Parathyroid adenoma (tissue), 2 donors: Measurements from ENCODE around the gene RPP30.
A peak's percentile ranks its signal among the peaks of the same experiment; 100 is the strongest.

ENCODE experiments used
- H2AFZ ChIP-seq: fragments of 300-600 bp; sonication (generic); one replicate; pipeline ENCODE4 v1.7.0; 2017; ENCODE audit warnings: antibody characterized with exemption, mild to moderate bottlenecking
- H3K27ac ChIP-seq: fragments of 300-600 bp; sonication (generic); one replicate; pipeline ENCODE4 v1.7.0; 2017
- H3K27me3 ChIP-seq: fragments of 300-600 bp; sonication (generic); one replicate; pipeline ENCODE4 v1.7.0; 2017; ENCODE audit warnings: low read length; ENCODE audit not compliant: control insufficient read depth, insufficient read depth
- H3K36me3 ChIP-seq: fragments of 300-600 bp; sonication (generic); one replicate; pipeline ENCODE4 v1.7.0; 2017; ENCODE audit warnings: low read length; ENCODE audit not compliant: control insufficient read depth, insufficient read depth
- H3K4me1 ChIP-seq: fragments of 300-600 bp; sonication (generic); one replicate; pipeline ENCODE4 v1.7.0; 2017; ENCODE audit warnings: control low read depth
- H3K4me2 ChIP-seq: fragments of 300-600 bp; sonication (generic); one replicate; pipeline ENCODE4 v1.7.0; 2017; ENCODE audit warnings: low read length
- H3K4me3 ChIP-seq: fragments of 300-600 bp; sonication (generic); one replicate; pipeline ENCODE4 v1.7.0; 2017; ENCODE audit warnings: low read depth, low read length
- H3K79me2 ChIP-seq: fragments of 300-600 bp; sonication (generic); one replicate; pipeline ENCODE4 v1.7.0; 2017; ENCODE audit warnings: control low read depth
- H3K9ac ChIP-seq: fragments of 300-600 bp; sonication (generic); one replicate; pipeline ENCODE4 v1.7.0; 2017; ENCODE audit warnings: mild to moderate bottlenecking
- H3K9me3 ChIP-seq: fragments of 300-600 bp; sonication (generic); one replicate; pipeline ENCODE4 v1.7.0; 2017; ENCODE audit warnings: low read length; ENCODE audit not compliant: control insufficient read depth
- CTCF ChIP-seq: fragments of 300-600 bp; sonication (generic); IDR thresholded peaks from one replicate; pipeline ENCODE4 v1.7.0; 2017; ENCODE audit warnings: antibody characterized with exemption, mild to moderate bottlenecking
- donor health status: primary hyperparathyroidism.

The RPP30 gene

GRCh38 chr10:90911133-90912051 is 39.6 kb downstream of the RPP30 start:
- Histone ChIP-seq H3K27me3 (no peaks in the 10 kb centered on the region), H3K27ac (no peak overlapping the region), H3K36me3 (no peaks in the 10 kb centered on the region), H3K4me1 (no peaks in the 10 kb centered on the region), H3K79me2 (no peaks in the 10 kb centered on the region), H3K9me3 (no peaks in the 10 kb centered on the region), H3K9ac (no peak overlapping the region), H2AFZ (peak overlapping the region; percentile 63), H3K4me2 (no peak overlapping the region), H3K4me3 (no peak overlapping the region)
- TF ChIP-seq CTCF, result peak; percentile 87

DNA sequence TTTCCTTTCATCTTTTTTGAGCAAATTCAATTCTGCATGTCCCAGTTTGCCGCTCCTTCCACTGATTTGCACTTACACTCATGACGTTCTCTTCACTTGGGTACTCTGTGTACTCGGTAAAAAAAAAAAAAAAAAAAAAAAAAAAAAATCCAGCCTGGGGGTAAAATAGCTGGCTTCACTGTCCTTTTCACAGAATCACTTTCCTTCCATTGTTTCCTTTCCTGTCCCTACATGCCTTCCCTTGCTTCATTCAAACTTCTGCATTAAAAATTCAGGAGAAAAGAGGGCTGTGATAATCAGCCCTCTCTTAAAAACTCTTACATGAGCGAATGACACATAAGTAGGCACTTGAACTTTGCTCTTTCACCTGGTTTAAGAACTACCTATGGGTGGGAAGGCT is 40.4 kb downstream of the RPP30 start:
- Histone ChIP-seq H3K4me2 (no peak overlapping the region), H3K4me3 (no peak overlapping the region), H3K9ac (no peak overlapping the region), H3K4me1 (no peaks in the 10 kb centered on the region), H3K36me3 (no peaks in the 10 kb centered on the region), H3K79me2 (no peaks in the 10 kb centered on the region), H2AFZ (no peak overlapping the region), H3K27ac (no peak overlapping the region), H3K9me3 (no peaks in the 10 kb centered on the region), H3K27me3 (no peaks in the 10 kb centered on the region)
- TF ChIP-seq CTCF, result no peak

GRCh38 chr10:90912854-90913479 is 41.2 kb downstream of the RPP30 start:
- H3K27me3 ChIP-seq, result no peaks in the 10 kb centered on the region
- H3K4me2 ChIP-seq, result no peak overlapping the region
- no peak overlapping the region for H3K4me3 ChIP-seq
- H3K9ac ChIP-seq, result no peak overlapping the region
- H3K79me2 ChIP-seq, result no peaks in the 10 kb centered on the region
- H3K36me3 ChIP-seq, result no peaks in the 10 kb centered on the region
- TF ChIP-seq CTCF, result no peak
- no peak overlapping the region for H3K27ac ChIP-seq
- no peaks in the 10 kb centered on the region for H3K9me3 ChIP-seq
- H2AFZ ChIP-seq, result no peak overlapping the region
- H3K4me1 ChIP-seq, result no peaks in the 10 kb centered on the region

DNA sequence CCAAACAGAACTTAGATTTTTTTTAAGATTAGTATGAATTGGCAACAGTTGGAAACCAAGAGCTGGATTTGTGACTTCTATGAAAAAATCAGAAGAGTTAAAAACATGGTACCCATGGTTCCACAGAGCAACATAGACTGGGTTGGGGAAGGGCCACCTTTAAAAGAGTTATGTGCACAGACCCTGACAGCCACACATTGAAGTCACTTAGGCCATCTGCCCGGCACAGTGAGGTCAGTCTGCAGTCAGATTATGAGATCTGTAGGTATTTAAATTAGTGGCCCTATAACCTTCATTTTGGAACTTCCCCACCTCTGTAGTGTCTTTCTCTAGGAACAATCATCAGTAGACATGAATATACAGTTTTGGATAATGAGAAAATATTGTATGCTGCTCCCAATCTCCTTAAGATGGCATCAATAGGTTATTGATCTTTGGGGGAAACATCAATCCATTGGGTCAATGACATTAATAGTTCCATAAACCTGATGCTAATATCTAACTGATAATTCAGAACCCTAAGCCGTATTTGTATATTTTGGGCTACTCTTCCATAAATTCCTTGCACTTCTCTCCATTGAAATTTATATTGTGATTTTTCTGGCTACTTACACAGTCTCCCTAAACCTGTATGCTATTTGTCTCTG is 42.1 kb downstream of the RPP30 start:
- H2AFZ ChIP-seq, result no peak overlapping the region

More for the DNA sequence above, 42.1 kb downstream of the RPP30 start:
- Histone ChIP-seq H3K9me3 (no peaks in the 10 kb centered on the region), H3K4me1 (no peaks in the 10 kb centered on the region), H3K27ac (no peak overlapping the region), H3K27me3 (no peaks in the 10 kb centered on the region), H3K4me2 (no peak overlapping the region), H3K9ac (no peak overlapping the region), H3K4me3 (no peak overlapping the region), H3K36me3 (no peaks in the 10 kb centered on the region), H3K79me2 (no peaks in the 10 kb centered on the region)
- no peak for TF ChIP-seq CTCF
